Neural progenitor cell (in vitro differentiated cells): Measurements from ENCODE around the gene UBC. TPM values are rescaled to one million over a fixed set of nuclear protein-coding genes. Genes with fewer than 3 reads are reported as not detected.
"Not testable (repeated sequence)": the region's sequence is repeated elsewhere in the genome, so short reads cannot be mapped to it uniquely, and the experiment has no call there.

Experiments
- DNase-seq: peaks from one replicate; pipeline ENCODE4 v3.0.0-alpha.2; 2016; ENCODE audit warnings: low spot score
- H2AFZ ChIP-seq: fragments of 200-600 bp; sonication (generic); replicated peaks from 2 replicates; pipeline ENCODE4 v1.6.1; 2016; ENCODE audit warnings: antibody characterized with exemption
- H3F3A ChIP-seq: fragments of 200-600 bp; sonication (generic); 2 replicates; pipeline ENCODE4 v1.6.1; 2016; ENCODE audit warnings: antibody characterized with exemption, low read depth
- H3K27ac ChIP-seq: fragments of 200-600 bp; sonication (generic); 2 replicates; pipeline ENCODE4 v1.5.1; 2016; ENCODE audit warnings: mild to moderate bottlenecking
- H3K27me3 ChIP-seq: fragments of 200-600 bp; sonication (generic); 2 replicates; pipeline ENCODE4 v1.6.1; 2016; ENCODE audit warnings: mild to moderate bottlenecking, moderate library complexity
- H3K36me3 ChIP-seq: fragments of 200-600 bp; sonication (generic); 2 replicates; pipeline ENCODE4 v1.5.1; 2016
- H3K4me1 ChIP-seq: fragments of 200-600 bp; sonication (generic); 2 replicates; pipeline ENCODE4 v1.6.1; 2016; ENCODE audit warnings: mixed run types
- H3K4me2 ChIP-seq: fragments of 200-600 bp; sonication (generic); 2 replicates; pipeline ENCODE4 v1.6.1; 2016
- H3K4me3 ChIP-seq: fragments of 200-600 bp; sonication (generic); 2 replicates; pipeline ENCODE4 v1.5.1; 2016
- H3K79me2 ChIP-seq: fragments of 200-600 bp; sonication (generic); 2 replicates; pipeline ENCODE4 v1.6.1; 2016; ENCODE audit warnings: low read depth
- H3K9ac ChIP-seq: fragments of 200-600 bp; sonication (generic); 2 replicates; pipeline ENCODE4 v1.6.1; 2016
- H3K9me3 ChIP-seq: fragments of 200-600 bp; sonication (generic); 2 replicates; pipeline ENCODE4 v1.5.1; 2016; ENCODE audit warnings: low read depth
- H4K20me1 ChIP-seq: fragments of 200-600 bp; sonication (generic); 2 replicates; pipeline ENCODE4 v1.6.1; 2016; ENCODE audit warnings: low read depth
- H3K27ac Mint-ChIP-seq: 3 replicates; pipeline ENCODE4 v1.8.0; 2021; ENCODE audit warnings: mixed read lengths
- H3K27me3 Mint-ChIP-seq: 2 replicates; pipeline ENCODE4 v1.8.0; 2022; ENCODE audit warnings: low read depth, mild to moderate bottlenecking, inconsistent platforms, moderate library complexity, mixed read lengths; ENCODE audit not compliant: insufficient read depth
- H3K36me3 Mint-ChIP-seq: 3 replicates; pipeline ENCODE4 v1.8.0; 2021; ENCODE audit warnings: mixed read lengths
- H3K4me1 Mint-ChIP-seq: 3 replicates; pipeline ENCODE4 v1.8.0; 2021; ENCODE audit warnings: mixed read lengths
- H3K4me3 Mint-ChIP-seq: 3 replicates; pipeline ENCODE4 v1.8.0; 2021; ENCODE audit warnings: mild to moderate bottlenecking, moderate library complexity, mixed read lengths
- H3K9me3 Mint-ChIP-seq: 3 replicates; pipeline ENCODE4 v1.8.0; 2020; ENCODE audit warnings: mixed read lengths
- EZH2 ChIP-seq: fragments of 200-600 bp; sonication (generic); IDR thresholded peaks from 2 replicates; pipeline ENCODE4 v1.6.1; 2017; ENCODE audit warnings: antibody characterized with exemption, mild to moderate bottlenecking, moderate library complexity
- EZH2phosphoT487 ChIP-seq: fragments of 200-600 bp; sonication (generic); IDR thresholded peaks from 2 replicates; pipeline ENCODE4 v1.6.1; 2017; ENCODE audit warnings: antibody characterized with exemption
- total RNA-seq: library from RNA; depleted of rRNA; stranded (reverse); fragments of >200 nt; gene quantifications from 2 replicates; pipeline ENCODE4 v1.2.3, GENCODE V29; 2015; ENCODE audit warnings: low replicate concordance
- TF ChIP-seq, protein P1 (sequence below): fragments of 200-600 bp; sonication (generic); IDR thresholded peaks from 2 replicates; pipeline ENCODE4 v1.5.1; 2017; ENCODE audit warnings: antibody characterized with exemption, mild to moderate bottlenecking

Gene UBC
- total RNA-seq, 1 donor from 2014 or later = 857 TPM

DNA sequence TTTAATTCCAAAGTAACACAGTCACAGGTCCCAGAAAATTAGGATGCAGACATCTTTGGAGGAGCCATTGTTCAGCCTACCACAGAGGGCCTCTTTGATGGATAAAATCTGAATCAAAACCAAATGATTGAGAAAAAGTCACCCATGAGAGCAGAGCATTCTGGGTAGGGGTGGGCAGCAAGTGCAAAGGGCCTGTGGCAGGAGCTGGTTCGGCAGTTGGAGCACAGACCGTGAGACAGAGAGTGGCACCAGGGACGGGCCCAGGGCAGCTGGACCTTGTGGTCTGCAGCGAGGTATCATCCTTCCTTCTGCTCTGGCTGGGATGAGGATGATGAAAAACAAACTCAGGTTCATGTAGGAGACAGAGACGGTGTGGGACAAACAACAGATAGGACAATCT, 18.0 kb downstream of the UBC start:
- Histone ChIP-seq H3F3A (no peaks in the 10 kb centered on the region), H3K79me2 (no peaks in the 10 kb centered on the region), H3K4me2 (no peak overlapping the region), H3K9me3 (no peaks in the 10 kb centered on the region), H3K27me3 (no peaks in the 10 kb centered on the region), H3K36me3 (no peaks in the 10 kb centered on the region), H4K20me1 (no peaks in the 10 kb centered on the region), H3K4me3 (no peak overlapping the region), H3K27ac (no peak overlapping the region), H3K9ac (no peak overlapping the region), H3K4me1 (no peaks in the 10 kb centered on the region), H2AFZ (no peak overlapping the region)
- Mint-ChIP-seq H3K27ac (no peak overlapping the region), H3K36me3 (no peaks in the 10 kb centered on the region), H3K4me3 (no peak overlapping the region), H3K4me1 (peaks cover 3% of the 10 kb centered on the region), H3K9me3 (no peaks in the 10 kb centered on the region), H3K27me3 (peaks cover 5% of the 10 kb centered on the region)
- DNase-seq = no peak
- TF ChIP-seq EZH2phosphoT487 (no peak), EZH2 (no peak)
- TF ChIP-seq, protein P1, sequence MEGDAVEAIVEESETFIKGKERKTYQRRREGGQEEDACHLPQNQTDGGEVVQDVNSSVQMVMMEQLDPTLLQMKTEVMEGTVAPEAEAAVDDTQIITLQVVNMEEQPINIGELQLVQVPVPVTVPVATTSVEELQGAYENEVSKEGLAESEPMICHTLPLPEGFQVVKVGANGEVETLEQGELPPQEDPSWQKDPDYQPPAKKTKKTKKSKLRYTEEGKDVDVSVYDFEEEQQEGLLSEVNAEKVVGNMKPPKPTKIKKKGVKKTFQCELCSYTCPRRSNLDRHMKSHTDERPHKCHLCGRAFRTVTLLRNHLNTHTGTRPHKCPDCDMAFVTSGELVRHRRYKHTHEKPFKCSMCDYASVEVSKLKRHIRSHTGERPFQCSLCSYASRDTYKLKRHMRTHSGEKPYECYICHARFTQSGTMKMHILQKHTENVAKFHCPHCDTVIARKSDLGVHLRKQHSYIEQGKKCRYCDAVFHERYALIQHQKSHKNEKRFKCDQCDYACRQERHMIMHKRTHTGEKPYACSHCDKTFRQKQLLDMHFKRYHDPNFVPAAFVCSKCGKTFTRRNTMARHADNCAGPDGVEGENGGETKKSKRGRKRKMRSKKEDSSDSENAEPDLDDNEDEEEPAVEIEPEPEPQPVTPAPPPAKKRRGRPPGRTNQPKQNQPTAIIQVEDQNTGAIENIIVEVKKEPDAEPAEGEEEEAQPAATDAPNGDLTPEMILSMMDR = no peak

DNA sequence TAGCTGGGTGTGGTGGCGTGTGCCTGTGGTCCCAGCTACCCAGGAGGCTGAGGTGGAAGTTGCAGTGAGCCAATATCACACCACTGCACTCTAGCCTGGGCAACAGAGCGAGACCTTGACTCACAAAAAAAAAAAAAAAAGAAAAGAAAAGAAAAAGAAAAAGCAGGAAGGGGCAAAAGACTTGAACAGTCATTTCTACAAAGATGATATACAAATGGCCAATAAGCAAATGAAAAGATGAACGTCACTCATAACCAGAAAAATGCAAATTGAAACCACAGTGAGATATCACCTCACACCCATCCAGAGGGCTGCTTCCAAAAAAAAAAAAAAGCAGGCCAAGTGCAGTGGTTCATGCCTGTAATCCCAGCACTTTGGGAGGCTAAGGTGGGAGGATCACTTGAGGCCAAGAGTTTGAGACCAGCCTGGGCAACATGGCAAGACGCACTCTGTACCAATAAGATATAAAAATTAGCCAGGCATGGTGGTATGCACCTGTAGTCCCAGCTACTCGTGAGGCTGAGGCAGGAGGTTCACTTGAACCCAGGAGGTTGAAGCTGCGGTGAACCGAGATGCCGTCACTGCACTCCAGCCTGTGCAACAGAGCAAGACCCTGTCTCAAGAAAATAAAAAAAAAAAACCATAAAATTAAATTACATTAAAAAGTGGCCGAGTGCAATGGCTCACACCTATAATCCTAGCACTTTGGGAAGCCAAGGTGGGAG, 20.5 kb downstream of the UBC start:
- no peak overlapping the region for H3K27ac Mint-ChIP-seq
- no peaks in the 10 kb centered on the region for H3K4me1 Mint-ChIP-seq
- no peaks in the 10 kb centered on the region for H3K36me3 ChIP-seq
- H3K9me3 ChIP-seq = no peaks in the 10 kb centered on the region
- TF ChIP-seq EZH2phosphoT487 (no peak), EZH2 (no peak)
- TF ChIP-seq, protein P1 = no peak
- no peaks in the 10 kb centered on the region for H3F3A ChIP-seq
- H3K9me3 Mint-ChIP-seq = no peaks in the 10 kb centered on the region
- H3K27me3 Mint-ChIP-seq = peaks cover 3% of the 10 kb centered on the region
- no peak overlapping the region for H3K4me3 Mint-ChIP-seq
- H3K27ac ChIP-seq = no peak overlapping the region
- H3K36me3 Mint-ChIP-seq = no peaks in the 10 kb centered on the region
- no peak overlapping the region for H3K9ac ChIP-seq
- H3K27me3 ChIP-seq = no peaks in the 10 kb centered on the region
- no peaks in the 10 kb centered on the region for H3K4me1 ChIP-seq
- H3K4me3 ChIP-seq = no peak overlapping the region
- no peaks in the 10 kb centered on the region for H3K79me2 ChIP-seq
- DNase-seq = no peak
- no peaks in the 10 kb centered on the region for H4K20me1 ChIP-seq
- no peak overlapping the region for H2AFZ ChIP-seq
- no peak overlapping the region for H3K4me2 ChIP-seq

DNA sequence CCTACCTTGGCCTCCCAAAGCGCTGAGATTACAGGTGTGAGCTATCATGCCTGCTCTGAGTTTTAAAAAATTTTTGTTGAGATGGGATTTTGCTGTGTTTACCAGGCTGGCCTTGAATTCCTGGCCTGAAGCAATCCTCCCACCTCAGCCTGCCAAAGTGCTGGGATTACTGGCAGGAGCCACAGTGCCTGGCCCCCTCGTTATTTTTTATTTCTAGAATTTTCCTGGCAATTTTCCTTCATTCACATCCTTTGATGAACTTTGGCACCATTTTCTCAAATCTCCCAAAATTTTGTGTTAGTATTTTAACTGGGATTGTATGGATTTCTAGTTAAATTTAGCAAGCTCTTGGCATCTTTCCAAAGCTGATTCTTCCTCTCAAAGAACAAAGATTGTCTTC, 26.2 kb downstream of the UBC start:
- H3K4me3 ChIP-seq = no peak overlapping the region
- no peaks in the 10 kb centered on the region for H3K36me3 ChIP-seq
- peaks cover 4% of the 10 kb centered on the region for H3K27me3 Mint-ChIP-seq
- H3K4me2 ChIP-seq = no peak overlapping the region
- no peak overlapping the region for H2AFZ ChIP-seq
- no peaks in the 10 kb centered on the region for H3K79me2 ChIP-seq
- H3K9me3 ChIP-seq = no peaks in the 10 kb centered on the region
- H3K9ac ChIP-seq = no peak overlapping the region
- TF ChIP-seq EZH2 (no peak), EZH2phosphoT487 (no peak)
- TF ChIP-seq, protein P1 = no peak
- H3F3A ChIP-seq = no peaks in the 10 kb centered on the region
- H3K4me3 Mint-ChIP-seq = no peak overlapping the region
- no peaks in the 10 kb centered on the region for H3K9me3 Mint-ChIP-seq
- H4K20me1 ChIP-seq = no peaks in the 10 kb centered on the region
- no peaks in the 10 kb centered on the region for H3K27me3 ChIP-seq
- no peaks in the 10 kb centered on the region for H3K36me3 Mint-ChIP-seq
- H3K27ac Mint-ChIP-seq = no peak overlapping the region
- H3K27ac ChIP-seq = no peak overlapping the region
- H3K4me1 Mint-ChIP-seq = peaks cover 8% of the 10 kb centered on the region
- H3K4me1 ChIP-seq = peaks cover 5% of the 10 kb centered on the region
- no peak for DNase-seq

DNA sequence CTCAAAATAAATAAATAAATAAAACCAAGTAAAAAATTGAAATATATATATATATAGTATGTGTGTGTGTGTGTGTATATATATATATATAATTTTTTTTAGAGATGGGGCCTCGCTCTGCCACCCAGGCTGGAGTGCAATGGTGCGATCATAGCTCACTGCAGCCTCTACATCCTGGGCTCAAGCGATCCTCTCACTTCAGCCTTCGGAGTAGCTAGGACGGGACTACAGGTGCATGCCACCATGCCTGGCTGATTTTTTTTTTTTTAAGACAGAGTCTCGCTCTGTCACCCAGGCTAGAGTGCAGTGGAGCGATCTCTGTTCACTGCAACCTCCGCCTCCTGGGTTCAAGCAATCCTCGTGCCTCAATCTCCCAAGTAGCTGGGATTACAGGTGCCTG, 26.7 kb downstream of the UBC start:
- H3K9me3 ChIP-seq, H3K27me3 ChIP-seq, DNase-seq, H4K20me1 ChIP-seq, H3K4me1 ChIP-seq, H3K36me3 ChIP-seq, H3F3A ChIP-seq, H3K4me1 Mint-ChIP-seq, H2AFZ ChIP-seq, H3K9me3 Mint-ChIP-seq, H3K27ac Mint-ChIP-seq, H3K4me3 Mint-ChIP-seq, H3K36me3 Mint-ChIP-seq, H3K9ac ChIP-seq, H3K27ac ChIP-seq, H3K4me2 ChIP-seq, H3K4me3 ChIP-seq, H3K27me3 Mint-ChIP-seq, H3K79me2 ChIP-seq: not testable (repeated sequence)
